Activated naive CD8-positive, alpha-beta T cell treated with anti-CD3 and anti-CD28 coated beads for 36 hours (primary cell): ENCODE results near the gene ELMO3. TPM values are rescaled to one million over a fixed set of nuclear protein-coding genes. Genes with fewer than 3 reads are reported as not detected.

Source experiments
- DNase-seq: peaks from one replicate; pipeline ENCODE4 v3.0.0; 2021
- H3K27ac Mint-ChIP-seq: one replicate; pipeline ENCODE4 v1.8.0; 2022; ENCODE audit warnings: mild to moderate bottlenecking, moderate library complexity, mixed read lengths
- H3K27me3 Mint-ChIP-seq: one replicate; pipeline ENCODE4 v1.8.0; 2022; ENCODE audit warnings: mild to moderate bottlenecking, mixed read lengths
- H3K36me3 Mint-ChIP-seq: one replicate; pipeline ENCODE4 v1.8.0; 2021; ENCODE audit warnings: mild to moderate bottlenecking, mixed read lengths
- H3K4me1 Mint-ChIP-seq: one replicate; pipeline ENCODE4 v1.8.0; 2021; ENCODE audit warnings: mixed read lengths
- H3K4me3 Mint-ChIP-seq: one replicate; pipeline ENCODE4 v1.8.0; 2022; ENCODE audit warnings: mild to moderate bottlenecking, moderate library complexity, mixed read lengths
- H3K9me3 Mint-ChIP-seq: one replicate; pipeline ENCODE4 v1.8.0; 2022; ENCODE audit warnings: mixed read lengths
- total RNA-seq, 2 experiments: library from RNA; stranded (reverse); gene quantifications; one replicate each; pipeline ENCODE4 v1.2.3, GENCODE V29; 2021

Gene ELMO3
- total RNA-seq, 2 experiments from 2014 or later, result 4.3 to 4.5 TPM

- no peaks in the 10 kb centered on the region for H3K36me3 Mint-ChIP-seq
- no peak overlapping the region for H3K4me3 Mint-ChIP-seq
- H3K27ac Mint-ChIP-seq, result no peak overlapping the region
- no peaks in the 10 kb centered on the region for H3K4me1 Mint-ChIP-seq
- DNase-seq, result no peak
- H3K9me3 Mint-ChIP-seq, result no peaks in the 10 kb centered on the region
- H3K27me3 Mint-ChIP-seq, result no peaks in the 10 kb centered on the region
Measured at GRCh38 chr16:67210069-67210937, 11.4 kb downstream of the ELMO3 start.

- no peaks in the 10 kb centered on the region for H3K9me3 Mint-ChIP-seq
- H3K4me3 Mint-ChIP-seq, result no peak overlapping the region
Measured at GRCh38 chr16:67211674-67212073, 12.7 kb downstream of the ELMO3 start.

GRCh38 chr16:67212766-67213165, 13.8 kb downstream of the ELMO3 start:
- Mint-ChIP-seq H3K27ac (no peak overlapping the region), H3K27me3 (no peaks in the 10 kb centered on the region), H3K4me1 (no peaks in the 10 kb centered on the region), H3K4me3 (no peak overlapping the region), H3K36me3 (no peaks in the 10 kb centered on the region), H3K9me3 (no peaks in the 10 kb centered on the region)
- no peak for DNase-seq

More at GRCh38 chr16:67211674-67212073, 12.7 kb downstream of the ELMO3 start:
- no peaks in the 10 kb centered on the region for H3K27me3 Mint-ChIP-seq
- H3K27ac Mint-ChIP-seq, result no peak overlapping the region
- no peaks in the 10 kb centered on the region for H3K36me3 Mint-ChIP-seq
- H3K4me1 Mint-ChIP-seq, result no peaks in the 10 kb centered on the region
- DNase-seq, result no peak

GRCh38 chr16:67213197-67214019, 14.5 kb downstream of the ELMO3 start:
- Mint-ChIP-seq H3K4me1 (no peaks in the 10 kb centered on the region), H3K27ac (no peak overlapping the region), H3K27me3 (no peaks in the 10 kb centered on the region), H3K9me3 (no peaks in the 10 kb centered on the region), H3K4me3 (no peak overlapping the region), H3K36me3 (no peaks in the 10 kb centered on the region)
- no peak for DNase-seq

GRCh38 chr16:67215706-67216105, 16.8 kb downstream of the ELMO3 start:
- no peak overlapping the region for H3K27ac Mint-ChIP-seq
- no peaks in the 10 kb centered on the region for H3K9me3 Mint-ChIP-seq
- DNase-seq, result no peak
- H3K27me3 Mint-ChIP-seq, result no peaks in the 10 kb centered on the region
- no peaks in the 10 kb centered on the region for H3K36me3 Mint-ChIP-seq
- H3K4me3 Mint-ChIP-seq, result no peak overlapping the region
- no peaks in the 10 kb centered on the region for H3K4me1 Mint-ChIP-seq

DNA sequence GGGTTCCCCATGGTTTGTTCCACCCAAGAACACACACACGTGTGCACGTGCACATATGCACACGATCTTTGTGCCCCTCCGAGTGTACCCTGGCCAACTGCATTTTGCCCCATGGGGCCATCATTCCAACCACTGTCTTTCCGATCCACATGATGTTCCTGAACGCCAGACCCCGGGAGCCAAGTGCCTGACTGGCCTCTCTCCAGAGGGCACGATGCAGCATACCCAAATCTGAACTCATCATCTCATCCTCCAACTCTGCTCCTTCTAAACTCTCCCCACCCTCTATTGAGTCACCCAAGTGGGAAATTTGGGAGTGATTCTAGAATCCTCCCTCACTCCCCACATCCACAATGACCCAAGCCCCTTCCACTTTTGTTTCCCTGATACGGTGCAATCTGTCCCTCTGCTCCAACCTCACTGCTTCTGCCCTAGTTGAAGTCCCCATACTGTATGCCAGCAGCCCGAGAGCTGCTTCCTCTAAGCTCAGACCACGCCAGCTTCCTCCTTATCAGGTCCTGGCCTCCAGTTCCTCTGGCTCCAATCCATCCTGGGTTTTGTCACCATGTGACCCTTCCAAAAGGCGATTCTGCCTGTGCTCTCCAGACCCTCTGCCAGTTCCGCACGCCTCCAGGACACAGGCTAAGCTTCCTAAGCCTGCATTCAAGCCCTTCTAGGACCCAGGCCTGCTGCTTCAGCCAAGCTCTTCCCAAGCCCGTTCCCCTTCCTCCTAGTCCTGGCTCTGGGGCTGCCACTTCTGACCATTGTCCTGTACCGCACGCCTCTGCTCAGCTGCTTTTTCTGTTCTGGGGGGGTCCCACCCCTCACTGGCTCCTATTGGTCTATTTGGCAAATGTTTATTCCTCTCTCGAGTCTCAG, 17.9 kb downstream of the ELMO3 start:
- no peaks in the 10 kb centered on the region for H3K4me1 Mint-ChIP-seq
- no peak overlapping the region for H3K27ac Mint-ChIP-seq
- H3K27me3 Mint-ChIP-seq, result no peaks in the 10 kb centered on the region
- H3K4me3 Mint-ChIP-seq, result no peak overlapping the region
- no peaks in the 10 kb centered on the region for H3K9me3 Mint-ChIP-seq
- H3K36me3 Mint-ChIP-seq, result no peaks in the 10 kb centered on the region
- DNase-seq, result no peak

DNA sequence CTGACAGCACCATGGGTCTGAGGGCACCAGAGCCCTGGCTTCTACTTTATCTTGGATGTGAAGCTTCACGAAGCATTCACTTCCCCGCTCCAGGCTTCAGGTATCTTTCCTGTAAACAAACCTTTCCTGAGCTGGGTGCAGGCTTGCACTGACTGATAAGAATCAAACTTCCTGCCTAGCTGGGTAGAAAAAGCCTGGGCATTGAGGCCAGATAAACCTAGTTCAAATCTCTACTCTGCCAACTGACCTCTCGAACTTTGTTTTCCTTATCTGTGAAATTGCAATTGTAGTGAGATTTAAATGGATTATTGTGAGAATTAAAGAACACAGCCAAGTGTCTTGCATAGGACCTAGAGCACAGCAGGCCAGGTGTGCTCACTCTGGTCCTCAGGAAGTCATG, 25.1 kb downstream of the ELMO3 start:
- no peaks in the 10 kb centered on the region for H3K9me3 Mint-ChIP-seq
- H3K27ac Mint-ChIP-seq, result no peak overlapping the region
- H3K27me3 Mint-ChIP-seq, result no peaks in the 10 kb centered on the region
- H3K4me1 Mint-ChIP-seq, result peaks cover 25% of the 10 kb centered on the region
- no peak for DNase-seq
- H3K4me3 Mint-ChIP-seq, result no peak overlapping the region
- peaks cover 6% of the 10 kb centered on the region for H3K36me3 Mint-ChIP-seq

- H3K4me1 Mint-ChIP-seq, result peaks cover 27% of the 10 kb centered on the region
- H3K36me3 Mint-ChIP-seq, result peaks cover 14% of the 10 kb centered on the region
- H3K9me3 Mint-ChIP-seq, result no peaks in the 10 kb centered on the region
- DNase-seq, result no peak
- peak overlapping the region; percentile 88 for H3K27ac Mint-ChIP-seq
- H3K27me3 Mint-ChIP-seq, result no peaks in the 10 kb centered on the region
- peak overlapping the region; percentile 94 for H3K4me3 Mint-ChIP-seq
Measured at GRCh38 chr16:67226295-67226803, 27.4 kb downstream of the ELMO3 start.

- DNase-seq, result peak; percentile 99
- Mint-ChIP-seq H3K4me3 (peak within 1 kb of the TSS; percentile 94), H3K4me1 (peaks cover 27% of the 10 kb centered on the region), H3K27ac (peak within 1 kb of the TSS; percentile 92), H3K27me3 (no peaks in the 10 kb centered on the region), H3K9me3 (no peaks in the 10 kb centered on the region), H3K36me3 (peaks cover 14% of the 10 kb centered on the region)
Measured at GRCh38 chr16:67226804-67227566, 28.1 kb downstream of the ELMO3 start, which contains the start of gene TMEM208. TMEM208 (plus strand) TSS chr16:67227130; CDS start chr16:67227219, 89 bp downstream.

DNA sequence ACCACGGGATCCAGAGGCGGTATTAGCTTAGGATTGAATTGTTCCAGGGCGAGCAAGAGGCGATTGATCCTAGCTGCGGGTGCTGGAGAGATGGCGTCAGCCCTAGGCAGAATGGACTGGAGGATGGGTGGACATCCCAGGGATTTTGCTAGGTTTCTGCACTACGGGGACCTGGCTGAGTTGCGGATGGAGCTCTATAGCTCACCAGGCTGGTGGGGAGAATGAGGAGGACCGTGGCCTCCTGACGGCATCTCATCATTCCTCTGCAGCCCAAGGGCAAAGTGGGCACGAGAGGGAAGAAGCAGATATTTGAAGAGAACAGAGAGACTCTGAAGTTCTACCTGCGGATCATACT, 28.6 kb downstream of the ELMO3 start:
- Mint-ChIP-seq H3K27ac (peak overlapping the region; percentile 92), H3K9me3 (no peaks in the 10 kb centered on the region), H3K4me3 (peak overlapping the region; percentile 94), H3K4me1 (peaks cover 27% of the 10 kb centered on the region), H3K36me3 (peaks cover 16% of the 10 kb centered on the region), H3K27me3 (no peaks in the 10 kb centered on the region)
- no peak for DNase-seq

DNA sequence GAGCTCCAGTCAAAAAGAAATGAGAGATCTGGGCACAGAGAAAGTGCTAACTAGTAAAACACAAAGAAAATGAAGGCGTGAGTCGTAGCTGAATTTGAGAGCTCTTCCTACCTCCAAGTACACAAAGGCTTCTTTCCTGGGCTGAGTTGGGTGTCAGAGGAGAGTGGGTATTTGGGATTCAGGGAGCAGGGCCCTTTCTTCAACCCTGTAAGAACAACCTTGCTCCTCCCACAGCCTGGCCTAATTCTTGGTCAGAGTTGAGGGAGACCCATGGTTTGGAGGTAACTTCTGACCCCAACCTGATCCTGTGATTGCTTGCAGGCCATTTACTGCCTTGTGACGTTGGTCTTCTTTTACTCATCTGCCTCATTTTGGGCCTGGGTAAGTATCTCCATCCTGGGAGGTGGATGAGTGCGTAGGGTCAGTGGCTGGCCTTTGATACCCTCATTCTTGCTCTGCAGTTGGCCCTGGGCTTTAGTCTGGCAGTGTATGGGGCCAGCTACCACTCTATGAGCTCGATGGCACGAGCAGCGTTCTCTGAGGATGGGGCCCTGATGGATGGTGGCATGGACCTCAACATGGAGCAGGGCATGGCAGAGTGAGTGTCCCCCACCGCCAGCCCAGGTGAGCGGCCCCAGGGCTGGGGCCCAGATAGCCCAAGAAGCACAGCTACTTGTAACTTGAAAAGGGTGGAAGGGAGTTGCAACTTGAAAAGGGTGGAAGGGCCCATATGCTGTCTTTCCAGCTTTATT, 29.3 kb downstream of the ELMO3 start:
- Mint-ChIP-seq H3K36me3 (peaks cover 19% of the 10 kb centered on the region), H3K27ac (peak overlapping the region; percentile 92), H3K27me3 (no peaks in the 10 kb centered on the region), H3K9me3 (no peaks in the 10 kb centered on the region), H3K4me3 (peak overlapping the region; percentile 94), H3K4me1 (peaks cover 27% of the 10 kb centered on the region)
- DNase-seq, result no peak

DNA sequence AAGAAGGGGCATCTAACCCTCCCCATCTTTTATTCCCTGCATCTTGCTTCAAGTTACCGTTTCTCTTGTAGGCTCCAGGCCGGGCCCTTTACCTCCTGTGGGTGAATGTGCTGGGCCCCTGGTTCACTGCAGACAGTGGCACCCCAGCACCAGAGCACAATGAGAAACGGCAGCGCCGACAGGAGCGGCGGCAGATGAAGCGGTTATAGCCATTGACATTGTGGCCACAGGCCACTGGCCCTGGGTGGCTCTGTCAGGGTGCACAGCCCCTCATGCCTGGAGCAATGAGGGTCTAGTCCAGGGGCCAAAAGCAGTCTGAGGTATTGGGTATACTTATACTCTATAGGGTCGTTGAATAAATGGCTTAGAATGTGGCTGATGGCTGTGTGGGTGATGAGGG, 30.0 kb downstream of the ELMO3 start:
- H3K27ac Mint-ChIP-seq, result no peak overlapping the region
- H3K27me3 Mint-ChIP-seq, result no peaks in the 10 kb centered on the region
- H3K4me1 Mint-ChIP-seq, result peaks cover 27% of the 10 kb centered on the region
- no peaks in the 10 kb centered on the region for H3K9me3 Mint-ChIP-seq
- H3K4me3 Mint-ChIP-seq, result peak overlapping the region; percentile 55
- DNase-seq, result no peak
- H3K36me3 Mint-ChIP-seq, result peaks cover 21% of the 10 kb centered on the region
